HG02678 (cell line): ENCODE measurements around the gene SEMA4F.

Experiments used
- ATAC-seq: cut with Tn5 transposase; IDR thresholded peaks from one replicate; pipeline ENCODE4 v1.9.1; 2021; ENCODE audit warnings: mild to moderate bottlenecking, moderate library complexity; ENCODE audit not compliant: unreplicated experiment

SEMA4F gene

GRCh38 chr2:74704216-74704615 is 50.2 kb downstream of the SEMA4F start:
- no peak for ATAC-seq

- ATAC-seq = no peak
These were observed 52.7 kb downstream of the SEMA4F start for GRCh38 chr2:74706741-74707140.

GRCh38 chr2:74707837-74708236 is 53.8 kb downstream of the SEMA4F start:
- ATAC-seq = no peak

GRCh38 chr2:74708296-74708695 is 54.2 kb downstream of the SEMA4F start:
- no peak for ATAC-seq

GRCh38 chr2:74708883-74709282 is 54.8 kb downstream of the SEMA4F start:
- ATAC-seq = no peak

GRCh38 chr2:74712223-74713053 is 58.4 kb downstream of the SEMA4F start:
- no peak for ATAC-seq

GRCh38 chr2:74714691-74715080 is 60.6 kb downstream of the SEMA4F start:
- ATAC-seq = no peak

GRCh38 chr2:74715081-74715791 is 61.2 kb downstream of the SEMA4F start:
- peak; percentile 91 for ATAC-seq

- ATAC-seq = no peak
These were observed 61.8 kb downstream of the SEMA4F start for GRCh38 chr2:74715880-74716279.

GRCh38 chr2:74719066-74719465 is 65.0 kb downstream of the SEMA4F start:
- ATAC-seq = no peak

GRCh38 chr2:74721316-74721715 is 67.3 kb downstream of the SEMA4F start:
- ATAC-seq = no peak

- ATAC-seq = no peak
These were observed 70.4 kb downstream of the SEMA4F start for GRCh38 chr2:74724496-74724895.

- ATAC-seq = no peak
These were observed 71.2 kb downstream of the SEMA4F start for GRCh38 chr2:74725287-74725686.

GRCh38 chr2:74728842-74729241 is 74.8 kb downstream of the SEMA4F start:
- no peak for ATAC-seq

- no peak for ATAC-seq
These were observed 76.5 kb downstream of the SEMA4F start for GRCh38 chr2:74730530-74730929.
